ENCODE data around the gene MAN2B2. TPM values are rescaled to one million over a fixed set of nuclear protein-coding genes. Genes with fewer than 3 reads are reported as not detected.

MAN2B2 gene
- total and polyA plus RNA-seq, 2 of the 8 experiments (the other 6 are each of a cell fraction or from before 2014, with no cell fraction given) = 3.3 to 4.0 TPM

DNA sequence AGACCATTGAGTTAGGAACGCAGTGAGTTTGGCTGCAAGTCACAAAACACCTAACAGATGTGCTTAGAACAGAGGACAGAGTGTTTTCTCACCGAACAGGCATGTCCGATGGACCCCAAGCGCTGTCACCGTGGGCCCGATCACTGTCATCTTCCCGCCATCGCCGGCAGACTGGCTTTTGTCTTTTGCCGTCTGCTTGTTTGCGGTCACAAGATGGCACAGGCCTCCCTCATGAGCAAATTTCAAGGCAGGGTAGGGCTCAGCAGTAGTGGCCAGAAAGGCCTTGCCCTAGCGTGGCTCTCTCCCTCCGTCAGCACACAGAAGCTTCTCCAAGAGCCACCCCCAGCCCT, 44.1 kb downstream of the MAN2B2 start (continued):
- TF ChIP-seq CEBPB (IDR thresholded peaks at IDR 0.05; ENCODE audit: low read depth, low read length) (no peak), JUND (IDR thresholded peaks at IDR 0.05; ENCODE audit: low read length) (no peak), TEAD4 (IDR thresholded peaks at IDR 0.05; ENCODE audit: low read depth, low read length) (no peak), SIN3A (conservative IDR thresholded peaks at IDR 0.05 in 1 of 2, IDR thresholded peaks at IDR 0.05 in 1 of 2; ENCODE audit: low read depth in 1 of 2, low read length in 2 of 2) (no peak), KDM1A (IDR thresholded peaks at IDR 0.05; ENCODE audit: borderline replicate concordance, low read length) (no peak), JUN (IDR thresholded peaks at IDR 0.05; ENCODE audit: low read depth, low read length) (no peak), SRF (IDR thresholded peaks at IDR 0.05; ENCODE audit: low read depth, low read length) (no peak), SIRT6 (IDR thresholded peaks at IDR 0.05; ENCODE audit: low read length) (no peak)

Measured in H1 (cell line).